Measurements from ENCODE around the gene AKT1S1.

AKT1S1 gene

GRCh38 chr19:49877879-49878743 lies 956 bp upstream of the AKT1S1 start (continued):
- TF ChIP-seq ZNF623 (tag by site-specific recombination; IDR thresholded peaks at IDR 0.05) (no peak), ZNF510 (tag by site-specific recombination; IDR thresholded peaks at IDR 0.05; ENCODE audit: insufficient replicate concordance) (no peak), ZNF16 (tag by site-specific recombination; IDR thresholded peaks at IDR 0.05; ENCODE audit: low read depth) (no peak), ZNF280D (tag by site-specific recombination; IDR thresholded peaks at IDR 0.05) (no peak), ZBTB21 (tag by site-specific recombination; IDR thresholded peaks at IDR 0.05) (no peak), GLIS2 (tag by site-specific recombination; IDR thresholded peaks at IDR 0.05) (peak; percentile 92), HOXA7 (CRISPR knock-in tag; IDR thresholded peaks at IDR 0.05; ENCODE audit: borderline replicate concordance) (no peak), ZNF561 (tag by site-specific recombination; IDR thresholded peaks at IDR 0.05; ENCODE audit: borderline replicate concordance) (no peak), ELK4 (IDR thresholded peaks at IDR 0.05; ENCODE audit: borderline replicate concordance, low read depth, low read length) (no peak), SCRT2 (tag by site-specific recombination; IDR thresholded peaks at IDR 0.05) (no peak), ZNF560 (tag by site-specific recombination; IDR thresholded peaks at IDR 0.05; ENCODE audit: borderline replicate concordance) (no peak), ZFHX2 (tag by site-specific recombination; conservative IDR thresholded peaks at IDR 0.05) (peak; percentile 32; the same call in 1 of the 2 replicates), SALL2 (tag by site-specific recombination; IDR thresholded peaks at IDR 0.05; ENCODE audit: borderline replicate concordance) (no peak), ZNF449 (tag by site-specific recombination; IDR thresholded peaks at IDR 0.05) (no peak), OVOL3 (tag by site-specific recombination; IDR thresholded peaks at IDR 0.05) (no peak), ZFP37 (tag by site-specific recombination; IDR thresholded peaks at IDR 0.05) (no peak), ZNF768 (tag by site-specific recombination; IDR thresholded peaks at IDR 0.05) (no peak; the same call in 1 of the 2 replicates), ZBTB7A (tag by site-specific recombination; IDR thresholded peaks at IDR 0.05; ENCODE audit: low read depth) (peak; percentile 40; the same call in 1 of the 2 replicates), ZNF48 (tag by site-specific recombination; IDR thresholded peaks at IDR 0.05) (no peak), ZNF747 (tag by site-specific recombination; IDR thresholded peaks at IDR 0.05) (no peak), ZNF530 (tag by site-specific recombination; IDR thresholded peaks at IDR 0.05; ENCODE audit: low read depth) (no peak), EGR2 (tag by site-specific recombination; IDR thresholded peaks at IDR 0.05; ENCODE audit: low read depth) (0 out of 2 replicates have a peak, but pooled peaks have one; percentile 13), ZNF626 (tag by site-specific recombination; IDR thresholded peaks at IDR 0.05) (no peak), ZNF426 (tag by site-specific recombination; IDR thresholded peaks at IDR 0.05) (no peak), ZNF776 (tag by site-specific recombination; IDR thresholded peaks at IDR 0.05; ENCODE audit: borderline replicate concordance) (no peak), ZNF621 (tag by site-specific recombination; IDR thresholded peaks at IDR 0.05) (no peak), ZNF660 (tag by site-specific recombination; IDR thresholded peaks at IDR 0.05) (no peak; the same call in 1 of the 2 replicates), HOXC10 (CRISPR knock-in tag; IDR thresholded peaks at IDR 0.05) (no peak), ZNF362 (tag by site-specific recombination; IDR thresholded peaks at IDR 0.05) (no peak), ZNF843 (tag by site-specific recombination; IDR thresholded peaks at IDR 0.05) (no peak), ZNF214 (tag by site-specific recombination; IDR thresholded peaks at IDR 0.05; ENCODE audit: borderline replicate concordance) (no peak)
- TF ChIP-seq, protein P1, sequence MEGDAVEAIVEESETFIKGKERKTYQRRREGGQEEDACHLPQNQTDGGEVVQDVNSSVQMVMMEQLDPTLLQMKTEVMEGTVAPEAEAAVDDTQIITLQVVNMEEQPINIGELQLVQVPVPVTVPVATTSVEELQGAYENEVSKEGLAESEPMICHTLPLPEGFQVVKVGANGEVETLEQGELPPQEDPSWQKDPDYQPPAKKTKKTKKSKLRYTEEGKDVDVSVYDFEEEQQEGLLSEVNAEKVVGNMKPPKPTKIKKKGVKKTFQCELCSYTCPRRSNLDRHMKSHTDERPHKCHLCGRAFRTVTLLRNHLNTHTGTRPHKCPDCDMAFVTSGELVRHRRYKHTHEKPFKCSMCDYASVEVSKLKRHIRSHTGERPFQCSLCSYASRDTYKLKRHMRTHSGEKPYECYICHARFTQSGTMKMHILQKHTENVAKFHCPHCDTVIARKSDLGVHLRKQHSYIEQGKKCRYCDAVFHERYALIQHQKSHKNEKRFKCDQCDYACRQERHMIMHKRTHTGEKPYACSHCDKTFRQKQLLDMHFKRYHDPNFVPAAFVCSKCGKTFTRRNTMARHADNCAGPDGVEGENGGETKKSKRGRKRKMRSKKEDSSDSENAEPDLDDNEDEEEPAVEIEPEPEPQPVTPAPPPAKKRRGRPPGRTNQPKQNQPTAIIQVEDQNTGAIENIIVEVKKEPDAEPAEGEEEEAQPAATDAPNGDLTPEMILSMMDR (tag by site-specific recombination; IDR thresholded peaks at IDR 0.05) = 0 out of 2 replicates have a peak, but pooled peaks have one; percentile 10
